ENCODE results near the gene NMU.

DNA sequence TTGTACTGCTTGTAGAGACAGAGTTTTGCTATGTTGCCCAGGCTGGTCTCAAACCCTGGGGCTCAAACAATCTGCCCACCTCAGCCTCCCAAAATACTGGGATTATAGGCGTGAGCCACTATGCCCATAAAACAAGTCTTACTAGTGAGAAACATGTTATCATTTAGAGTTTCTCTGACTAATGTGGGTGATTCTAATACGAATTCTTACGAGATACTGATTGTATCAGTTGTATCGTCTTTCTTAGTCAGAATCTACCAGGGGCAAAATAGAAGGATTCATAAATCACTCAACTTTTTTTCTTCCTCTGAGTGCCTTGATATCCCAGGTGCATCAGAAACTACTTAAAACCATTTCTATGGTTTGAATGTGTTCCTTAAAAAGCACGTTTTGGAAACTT lies 14.4 kb upstream of the NMU start:
- no peak for TF ChIP-seq EZH2 (IDR thresholded peaks at IDR 0.05; ENCODE audit: insufficient read depth, poor library complexity, severe bottlenecking)
- no peak for TF ChIP-seq EZH2phosphoT487 (IDR thresholded peaks at IDR 0.05; ENCODE audit: insufficient read depth, low read depth)
